Gastrocnemius medialis (tissue), 4 donors: ENCODE data around the gene NR1H2. TPM values are rescaled to one million over a fixed set of nuclear protein-coding genes. Genes with fewer than 3 reads are reported as not detected.

ENCODE experiments used
- ATAC-seq, 2 donors: fragments of 150-250 bp; one replicate each; pipeline ENCODE4 v1.9.1; 2016
- DNase-seq, 2 donors: peaks; one replicate each; pipeline ENCODE4 v3.0.0-alpha.2; 2019
- H3K27ac ChIP-seq, 4 donors: fragments of 200-600 bp; sonication (generic); 1 replicate in 1 of 4; 2 replicates in 3 of 4; pipeline ENCODE4 v1.5.1; 2016 to 2018; ENCODE audit warnings: mild to moderate bottlenecking in 2 of 4, moderate library complexity in 1 of 4
- H3K27me3 ChIP-seq, 3 donors: fragments of 200-600 bp; sonication (generic) in 2 of 3; 1 replicate in 1 of 3; 2 replicates in 2 of 3; pipeline versions ENCODE4 v1.5.1 to v1.6.0; 2016 to 2019; ENCODE audit warnings: mild to moderate bottlenecking in 1 of 3, moderate library complexity in 1 of 3
- H3K36me3 ChIP-seq, 2 donors: fragments of 200-600 bp; sonication (generic) in 1 of 2; one replicate each; pipeline ENCODE4 v1.5.1; 2017 to 2018
- H3K4me1 ChIP-seq, 2 donors: fragments of 200-600 bp; sonication (generic) in 1 of 2; one replicate each; pipeline ENCODE4 v1.5.1; 2016 to 2017; ENCODE audit warnings: mild to moderate bottlenecking in 2 of 2
- H3K4me3 ChIP-seq, 4 donors: fragments of 200-600 bp; sonication (generic) in 3 of 4; 1 replicate in 1 of 4; 2 replicates in 3 of 4; pipeline ENCODE4 v1.5.1; 2016 to 2019; ENCODE audit warnings: mild to moderate bottlenecking in 2 of 4
- H3K9me3 ChIP-seq, 3 donors: fragments of 200-600 bp; sonication (generic) in 2 of 3; 1 replicate in 1 of 3; 2 replicates in 2 of 3; pipeline ENCODE4 v1.5.1; 2016 to 2019
- CTCF ChIP-seq, 5 experiments: fragments of 450-650 bp in 3 of 5; fragments of 200-600 bp in 2 of 5; sonication (generic) in 2 of 5; IDR thresholded peaks in 4 of 5; conservative IDR thresholded peaks in 1 of 5; 1 replicate in 4 of 5; 2 replicates in 1 of 5; pipeline ENCODE4 v1.5.1; 2016 to 2019; ENCODE audit warnings: antibody characterized with exemption in 5 of 5, mild to moderate bottlenecking in 3 of 5, moderate library complexity in 3 of 5
- POLR2A ChIP-seq, 2 donors: fragments of 450-650 bp; IDR thresholded peaks; one replicate each; pipeline ENCODE4 v1.6.1; 2017; ENCODE audit warnings: antibody characterized with exemption in 2 of 2, mild to moderate bottlenecking in 2 of 2, moderate library complexity in 2 of 2
- in situ Hi-C, 4 donors: fragments of 200-750 bp; cut with MboI; loops; one replicate each; pipeline versions ENCODE4 v1.15.0 to v1.8.0; 2017; ENCODE audit warnings: low sequenced_read_pairs in 4 of 4
- intact Hi-C: fragments of 100-400 bp; cut with DNase I; formaldehyde crosslinking; loops from one replicate; pipeline ENCODE4 v1.15.1; 2023; ENCODE audit warnings: low total_unique reads
- total RNA-seq, 4 donors: library from RNA; depleted of rRNA; stranded (reverse); fragments of >200 nt; gene quantifications; one replicate each; pipeline versions ENCODE4 v1.1.0 to v1.2.3, GENCODE V29; 2016

NR1H2 gene
- total RNA-seq, 4 donors from 2014 or later, result 155 to 232 (median 200) TPM

DNA sequence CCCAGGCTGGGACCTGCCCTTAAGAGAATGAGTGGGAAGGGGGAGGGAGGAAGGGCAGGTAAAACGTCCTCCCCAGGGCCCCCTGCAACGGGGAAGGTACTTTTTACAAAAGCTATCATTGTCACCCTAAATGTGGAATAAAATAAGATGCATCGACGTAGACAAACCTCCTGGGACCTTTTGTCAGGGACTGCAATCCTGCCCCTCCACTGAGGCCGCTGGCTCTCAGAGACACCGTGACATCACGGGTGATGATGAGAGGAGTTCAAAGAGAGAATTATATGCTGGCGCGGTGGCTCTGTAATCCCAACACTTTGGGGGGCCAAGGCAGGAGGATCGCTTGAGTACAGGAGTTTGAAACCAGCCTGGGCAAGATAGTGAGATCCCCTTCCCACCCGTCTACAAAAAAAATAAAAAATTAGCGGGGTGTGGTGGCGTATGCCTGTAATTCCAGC lies 54.7 kb downstream of the NR1H2 start:
- no peaks in the 10 kb centered on the region for H3K9me3 ChIP-seq
- peak overlapping the region; percentile 85 to 94 (median 88) for H3K27ac ChIP-seq
- DNase-seq, result no peak
- intact Hi-C loops, result loop anchor here (10.0 kb wide), 1 partner anchor 374 kb away; no protein-coding TSS in a partner anchor
- H3K27me3 ChIP-seq, result peaks cover 4 to 14% (median 10%) of the 10 kb centered on the region in 3 donors
- peaks cover 12 to 22% of the 10 kb centered on the region in 2 donors for H3K4me1 ChIP-seq
- no peaks in the 10 kb centered on the region for H3K36me3 ChIP-seq
- TF ChIP-seq CTCF (IDR thresholded peaks at IDR 0.05 in 4 of 5, conservative IDR thresholded peaks at IDR 0.05 in 1 of 5) (no peak), POLR2A (IDR thresholded peaks at IDR 0.05) (no peak)
- in situ Hi-C loops, result no loop called here
- peak overlapping the region; percentile 66 to 94 (median 78) for H3K4me3 ChIP-seq
- no peak for ATAC-seq

DNA sequence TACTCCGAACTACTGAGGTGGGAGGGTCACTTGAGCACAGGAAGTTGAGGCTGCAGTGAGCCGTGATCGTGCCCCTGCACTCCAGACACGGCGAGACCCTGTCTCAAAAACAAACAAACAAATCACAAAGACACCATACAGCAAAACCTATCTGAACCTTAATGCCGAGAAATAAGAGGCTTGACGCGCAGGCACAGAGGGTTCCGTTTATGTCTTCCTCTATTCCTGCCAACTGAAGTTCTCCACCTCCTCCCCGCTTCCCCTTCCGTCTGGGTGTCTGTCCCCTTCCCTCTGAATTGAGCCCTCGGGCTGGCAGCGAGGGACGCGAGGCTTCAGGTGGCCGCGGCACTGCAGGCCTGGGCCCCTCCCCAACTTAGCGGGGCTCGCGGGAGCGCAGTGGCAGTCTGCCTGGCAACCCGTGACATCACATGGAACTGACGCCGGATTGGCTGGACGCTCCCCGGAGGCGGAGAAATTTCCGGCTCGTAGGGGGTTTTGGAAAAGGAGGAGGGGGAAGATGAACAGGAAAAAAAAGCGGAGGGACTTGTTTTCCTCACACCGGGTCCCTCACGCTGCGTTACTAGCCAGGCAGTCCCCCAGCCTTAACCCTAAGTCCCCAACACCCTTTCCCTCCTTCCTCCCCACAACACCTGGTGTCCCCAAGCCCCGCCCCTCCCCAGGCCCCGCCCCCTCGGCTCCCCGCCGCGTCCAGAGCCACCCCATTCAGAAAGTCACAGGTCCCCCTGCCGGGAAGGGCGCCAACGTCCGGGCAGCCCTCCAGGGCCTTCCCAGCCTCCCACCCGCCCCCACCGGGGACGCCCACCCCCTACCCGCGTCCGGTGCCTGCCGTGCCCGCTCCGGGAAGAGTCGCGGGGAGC lies 55.3 kb downstream of the NR1H2 start:
- no peaks in the 10 kb centered on the region for H3K9me3 ChIP-seq
- DNase-seq, result peak; percentile 73 to 81
- peaks cover 12 to 22% of the 10 kb centered on the region in 2 donors for H3K4me1 ChIP-seq
- no peaks in the 10 kb centered on the region for H3K36me3 ChIP-seq
- intact Hi-C loops, result loop anchor here (2.0 to 10.0 kb wide), 2 partner anchors 35 to 373 kb away; no protein-coding TSS in a partner anchor
- peak; percentile 77 to 88 for ATAC-seq
- H3K27ac ChIP-seq, result peak overlapping the region; percentile 85 to 94 (median 88)
- H3K4me3 ChIP-seq, result peak overlapping the region; percentile 66 to 94 (median 78)
- peak; percentile 25 to 33 for TF ChIP-seq POLR2A (IDR thresholded peaks at IDR 0.05)
- TF ChIP-seq CTCF (IDR thresholded peaks at IDR 0.05 in 4 of 5, conservative IDR thresholded peaks at IDR 0.05 in 1 of 5), result no peak
- H3K27me3 ChIP-seq, result peaks cover 4 to 14% (median 10%) of the 10 kb centered on the region in 3 donors
- in situ Hi-C loops, result no loop called here

- Histone ChIP-seq H3K4me1 (peaks cover 12 to 22% of the 10 kb centered on the region in 2 donors), H3K27ac (peak within 1 kb of the TSS; percentile 85 to 94 (median 88)), H3K36me3 (no peaks in the 10 kb centered on the region), H3K9me3 (no peaks in the 10 kb centered on the region), H3K4me3 (peak within 1 kb of the TSS; percentile 66 to 94 (median 78)), H3K27me3 (peaks cover 4 to 14% (median 10%) of the 10 kb centered on the region in 3 donors)
- in situ Hi-C loops, result no loop called here
- intact Hi-C loops, result loop anchor here (2.0 to 10.0 kb wide), 2 partner anchors 34 to 372 kb away; no protein-coding TSS in a partner anchor
- DNase-seq (peak in 1 of 2 donors; percentile 68), ATAC-seq (peak; percentile 43 to 48)
- no peak for TF ChIP-seq POLR2A (IDR thresholded peaks at IDR 0.05)
- TF ChIP-seq CTCF (IDR thresholded peaks at IDR 0.05 in 4 of 5, conservative IDR thresholded peaks at IDR 0.05 in 1 of 5), result no peak
Measured at GRCh38 chr19:50432221-50433028, 56.2 kb downstream of the NR1H2 start, which contains the start of gene MYBPC2. MYBPC2 (plus strand) TSS chr19:50432892; CDS start chr19:50432954, 62 bp downstream.

Other genes with a start within 250 kb of the NR1H2 start
- gene IZUMO2, start 213.2 kb upstream of the NR1H2 start, total RNA-seq, result not detected
- 100 to 1,000 TPM; 103 to 174 (median 141) TPM for gene MYH14, start 172.8 kb upstream of the NR1H2 start, total RNA-seq
- 1 to 10 TPM in 1 of 4 donors, under 1 TPM in 3; 0.25 to 1.4 (median 0.53) TPM for gene KCNC3, start 47.1 kb upstream of the NR1H2 start, total RNA-seq
- gene NAPSA, start 10.8 kb upstream of the NR1H2 start, total RNA-seq, result under 1 TPM in 1 of 4 donors, not detected in 3; 0.09 TPM
- gene POLD1, start 7.9 kb downstream of the NR1H2 start, total RNA-seq, result 10 to 100 TPM in 1 of 4 donors, 1 to 10 TPM in 3; 4.0 to 18.3 (median 6.0) TPM
- under 1 TPM in 1 of 4 donors, not detected in 3; 0.15 TPM for gene SPIB, start 42.5 kb downstream of the NR1H2 start, total RNA-seq
- 100 to 1,000 TPM; 358 to 988 (median 442) TPM for gene MYBPC2, start 56.4 kb downstream of the NR1H2 start, total RNA-seq
- gene EMC10, start 100.0 kb downstream of the NR1H2 start, total RNA-seq, result 10 to 100 TPM; 29.2 to 67.4 (median 45.4) TPM
- 10 to 100 TPM in 1 of 4 donors, 1 to 10 TPM in 2, not detected in 1; 1.2 to 11.0 (median 1.9) TPM for gene GARIN5A, start 100.4 kb downstream of the NR1H2 start, total RNA-seq
- 10 to 100 TPM; 22.1 to 36.9 (median 27.8) TPM for gene JOSD2, start 134.7 kb downstream of the NR1H2 start, total RNA-seq
- gene ASPDH, start 137.5 kb downstream of the NR1H2 start, total RNA-seq, result not detected
- gene LRRC4B, start 192.0 kb downstream of the NR1H2 start, total RNA-seq, result under 1 TPM in 3 of 4 donors, not detected in 1; 0.33 to 0.81 (median 0.34) TPM